B cell (primary cell): Measurements from ENCODE around the gene NUDCD3.

Experiments used
- EZH2 ChIP-seq: IDR thresholded peaks from 2 replicates; pipeline ENCODE4 v1.6.1; 2012; ENCODE audit warnings: borderline replicate concordance, low read depth, mild to moderate bottlenecking, moderate library complexity, low read length; ENCODE audit not compliant: insufficient read depth, poor library complexity, severe bottlenecking
- TF ChIP-seq, protein P1 (sequence below): fragments of 200-600 bp; IDR thresholded peaks from one replicate; pipeline ENCODE4 v1.8.0; 2022; ENCODE audit warnings: antibody characterized with exemption, mild to moderate bottlenecking

DNA sequence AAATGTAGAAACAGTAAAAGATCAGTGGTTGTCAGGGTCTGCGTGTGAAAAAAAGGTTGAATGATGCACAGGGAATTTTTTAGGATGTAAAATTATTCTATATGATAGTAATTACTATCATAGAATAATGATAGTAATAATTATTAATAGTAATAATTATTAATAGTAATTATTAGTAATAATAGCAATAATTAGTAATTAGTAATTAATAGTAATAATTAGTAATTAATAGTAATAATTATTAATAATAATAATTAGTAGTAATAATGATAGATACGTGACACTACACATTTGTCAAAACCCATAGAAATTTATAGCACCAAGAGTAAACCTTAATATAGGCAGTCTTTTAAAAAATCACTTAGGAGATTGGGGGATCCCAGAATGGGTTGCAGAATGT is 4.5 kb upstream of the NUDCD3 start:
- TF ChIP-seq, protein P1, sequence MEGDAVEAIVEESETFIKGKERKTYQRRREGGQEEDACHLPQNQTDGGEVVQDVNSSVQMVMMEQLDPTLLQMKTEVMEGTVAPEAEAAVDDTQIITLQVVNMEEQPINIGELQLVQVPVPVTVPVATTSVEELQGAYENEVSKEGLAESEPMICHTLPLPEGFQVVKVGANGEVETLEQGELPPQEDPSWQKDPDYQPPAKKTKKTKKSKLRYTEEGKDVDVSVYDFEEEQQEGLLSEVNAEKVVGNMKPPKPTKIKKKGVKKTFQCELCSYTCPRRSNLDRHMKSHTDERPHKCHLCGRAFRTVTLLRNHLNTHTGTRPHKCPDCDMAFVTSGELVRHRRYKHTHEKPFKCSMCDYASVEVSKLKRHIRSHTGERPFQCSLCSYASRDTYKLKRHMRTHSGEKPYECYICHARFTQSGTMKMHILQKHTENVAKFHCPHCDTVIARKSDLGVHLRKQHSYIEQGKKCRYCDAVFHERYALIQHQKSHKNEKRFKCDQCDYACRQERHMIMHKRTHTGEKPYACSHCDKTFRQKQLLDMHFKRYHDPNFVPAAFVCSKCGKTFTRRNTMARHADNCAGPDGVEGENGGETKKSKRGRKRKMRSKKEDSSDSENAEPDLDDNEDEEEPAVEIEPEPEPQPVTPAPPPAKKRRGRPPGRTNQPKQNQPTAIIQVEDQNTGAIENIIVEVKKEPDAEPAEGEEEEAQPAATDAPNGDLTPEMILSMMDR = no peak
- no peak for TF ChIP-seq EZH2
